GM18909 (cell line): ENCODE measurements around the gene TTLL9.

ENCODE experiments used
- ATAC-seq: cut with Tn5 transposase; IDR thresholded peaks from one replicate; pipeline ENCODE4 v1.9.1; 2021; ENCODE audit warnings: mild to moderate bottlenecking; ENCODE audit not compliant: unreplicated experiment, poor library complexity

The TTLL9 gene

GRCh38 chr20:31836853-31837608 lies 33.4 kb upstream of the TTLL9 start:
- no peak for ATAC-seq

DNA sequence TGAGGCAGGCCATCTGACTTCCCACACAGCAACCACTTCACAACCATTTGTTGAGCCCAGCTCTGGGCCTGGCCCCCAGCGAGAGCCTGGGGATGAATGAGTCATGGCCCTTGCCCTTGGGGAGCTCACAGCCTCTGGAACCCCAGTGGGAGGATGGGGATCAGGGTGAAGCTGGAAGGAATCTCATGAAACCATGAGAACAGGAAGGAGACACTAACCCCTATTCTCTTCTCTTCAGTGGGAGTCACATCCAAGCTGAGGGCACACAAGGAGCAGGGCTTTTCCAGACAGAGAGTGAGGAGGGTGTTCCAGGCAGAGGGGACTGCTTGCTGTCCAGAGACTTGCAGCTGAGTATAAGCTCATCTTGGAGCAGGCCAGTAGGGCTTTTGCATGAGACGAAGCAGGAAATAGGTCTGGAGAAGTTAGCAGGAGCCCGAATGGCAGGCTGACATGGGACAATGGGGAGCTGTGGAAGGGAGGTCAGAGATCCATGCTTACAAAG lies 32.5 kb upstream of the TTLL9 start:
- no peak for ATAC-seq

- ATAC-seq: no peak
Observed at GRCh38 chr20:31838646-31839292, 31.7 kb upstream of the TTLL9 start.

DNA sequence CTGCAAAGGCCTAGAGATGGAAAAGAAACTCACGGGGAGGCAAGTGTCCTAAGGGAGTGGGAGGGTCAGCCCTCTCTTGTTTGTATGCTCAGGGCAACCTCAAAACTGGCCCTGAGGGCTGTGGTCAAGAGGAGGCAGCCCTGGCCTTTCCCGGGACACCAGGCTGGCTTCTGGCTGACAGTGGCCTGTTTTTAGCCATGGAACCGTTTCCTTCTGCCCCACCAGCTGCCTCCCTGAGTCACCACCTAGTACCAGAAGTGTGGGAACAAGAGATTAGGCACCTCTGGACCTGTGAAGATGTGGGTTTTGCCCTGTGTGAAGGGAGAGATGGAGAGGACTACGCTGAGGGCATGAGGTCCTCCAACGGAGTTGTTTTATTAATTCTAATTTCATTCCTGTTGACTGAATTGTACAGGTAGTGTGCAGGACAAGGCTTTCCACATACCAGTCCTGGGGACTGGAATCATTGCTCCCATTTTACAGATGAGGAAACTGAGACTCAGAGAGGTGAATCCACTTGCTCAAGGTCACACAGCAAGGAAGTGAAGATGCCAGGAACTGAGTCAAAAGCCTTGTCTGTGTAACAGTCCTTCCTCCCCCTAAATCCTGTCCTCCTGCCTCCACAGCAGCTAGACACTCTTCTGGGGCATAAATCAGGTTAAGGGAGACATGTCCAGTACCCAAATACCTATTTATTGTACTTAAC lies 30.5 kb upstream of the TTLL9 start:
- ATAC-seq: no peak

DNA sequence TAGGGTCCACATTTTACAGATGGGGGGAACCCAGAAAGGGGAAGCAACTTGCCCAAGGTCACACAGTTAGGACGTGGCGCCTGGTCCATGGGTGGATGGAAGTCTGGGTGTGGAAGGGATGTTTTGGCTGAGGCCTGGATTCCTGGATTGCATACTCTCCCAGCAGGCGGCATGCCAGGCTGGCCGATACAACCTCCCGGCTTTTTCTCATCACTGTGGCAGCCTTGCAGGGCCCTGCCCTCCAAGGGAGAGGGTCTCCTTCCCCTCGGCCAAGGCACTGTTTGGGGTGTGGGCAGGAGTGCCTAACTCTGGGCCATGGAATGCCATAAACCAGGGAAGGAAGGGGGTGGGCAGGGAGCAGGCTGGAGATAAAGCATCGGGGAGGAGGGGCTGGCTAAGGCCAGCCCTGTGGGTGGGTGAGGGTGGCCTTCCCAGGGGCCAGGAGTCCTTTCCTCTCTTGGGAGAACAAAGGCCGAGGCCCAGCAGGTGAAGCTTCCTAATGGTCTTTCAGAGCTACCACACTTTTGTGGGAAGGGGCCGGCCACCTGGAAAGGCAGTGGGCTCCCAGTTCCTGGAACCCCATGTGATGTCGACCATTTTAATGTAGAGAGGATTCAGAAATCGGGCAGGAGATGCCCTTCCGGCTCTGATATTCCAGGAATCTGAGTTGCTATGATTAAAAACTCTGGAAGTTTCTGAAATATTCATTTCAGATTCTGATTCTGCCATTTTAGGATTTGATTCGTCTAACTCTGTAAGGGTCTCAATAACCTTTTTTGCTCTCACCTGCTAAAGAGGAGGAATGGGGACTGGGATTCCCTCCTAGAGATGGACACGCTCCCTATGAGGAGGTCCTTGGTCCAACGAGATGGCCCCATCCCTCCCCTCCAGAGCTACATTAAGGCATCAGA lies 29.3 kb upstream of the TTLL9 start:
- no peak for ATAC-seq

- ATAC-seq: no peak
Observed at GRCh38 chr20:31841928-31842327, 28.5 kb upstream of the TTLL9 start.

DNA sequence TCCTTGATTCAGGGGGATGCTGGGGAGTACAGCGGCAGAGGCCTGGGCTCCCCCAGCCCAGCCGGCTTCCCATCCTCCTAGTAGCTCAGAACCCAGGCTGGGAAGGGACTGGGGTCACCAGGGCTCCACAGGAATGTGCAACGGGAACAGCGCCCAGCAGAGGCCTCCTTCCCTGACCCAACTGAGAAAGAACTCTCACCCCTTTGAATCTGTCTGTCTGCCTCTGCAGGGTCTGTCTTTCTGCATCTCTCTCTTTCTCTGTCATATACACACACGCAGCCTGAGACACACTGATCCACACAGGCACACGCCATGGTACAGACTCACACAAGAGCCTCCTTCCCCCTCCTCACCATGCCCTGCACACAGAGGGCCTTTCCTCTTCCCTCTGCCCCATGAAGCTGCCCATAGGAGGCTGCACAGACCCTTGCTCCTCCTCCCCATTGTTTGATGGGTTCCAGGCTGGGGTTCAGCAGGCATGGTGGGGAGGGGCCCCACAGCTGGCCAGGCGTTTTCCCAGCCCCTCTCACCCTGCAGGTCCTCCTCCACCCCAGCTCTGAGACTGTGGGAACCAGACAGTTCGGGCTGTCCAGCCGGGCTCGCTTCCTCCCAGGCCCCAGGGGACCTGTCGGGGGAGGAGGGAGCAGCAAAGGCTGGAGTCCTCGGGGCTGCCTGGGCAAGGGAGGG lies 27.8 kb upstream of the TTLL9 start:
- no peak for ATAC-seq

DNA sequence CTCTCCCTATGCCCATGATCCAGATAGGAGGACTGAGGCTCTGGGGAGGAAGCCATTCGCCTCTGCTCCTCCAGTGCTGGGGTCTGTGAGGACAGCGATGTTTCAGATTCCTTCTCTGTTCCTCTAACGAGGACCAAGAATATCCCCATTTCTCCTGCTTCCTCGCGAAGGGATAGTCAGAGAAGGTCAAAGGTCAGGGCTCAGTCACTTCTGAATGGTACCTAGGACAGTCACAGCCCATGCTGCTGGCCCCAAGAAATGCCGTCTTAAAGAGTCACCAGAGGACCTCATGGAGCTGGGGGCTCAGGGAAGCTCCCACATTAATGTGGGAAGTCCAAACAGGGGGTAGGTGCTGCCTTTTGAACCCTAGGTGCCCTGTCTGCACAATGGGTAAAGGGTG lies 27.1 kb upstream of the TTLL9 start:
- no peak for ATAC-seq

DNA sequence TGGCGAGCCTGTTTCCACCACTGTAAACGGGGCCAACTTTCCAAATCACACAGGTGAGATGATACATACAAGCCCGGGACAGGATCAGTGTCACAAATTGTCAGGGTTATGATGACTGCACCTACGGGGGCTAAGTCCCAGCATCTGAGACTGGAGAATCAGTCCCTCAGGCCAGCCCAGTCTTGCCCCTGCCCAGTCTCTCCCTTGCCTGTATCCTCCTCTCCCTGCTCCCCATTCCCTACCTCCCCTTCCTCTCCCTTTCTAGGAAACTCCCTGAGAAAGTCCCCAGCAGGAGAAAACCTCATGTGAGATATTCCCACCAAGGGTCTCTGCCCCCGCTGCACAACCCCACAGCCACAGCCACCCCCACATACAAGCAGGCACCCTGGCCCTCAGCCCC lies 26.6 kb upstream of the TTLL9 start:
- ATAC-seq: no peak

GRCh38 chr20:31844737-31845299 lies 25.6 kb upstream of the TTLL9 start:
- ATAC-seq: no peak

DNA sequence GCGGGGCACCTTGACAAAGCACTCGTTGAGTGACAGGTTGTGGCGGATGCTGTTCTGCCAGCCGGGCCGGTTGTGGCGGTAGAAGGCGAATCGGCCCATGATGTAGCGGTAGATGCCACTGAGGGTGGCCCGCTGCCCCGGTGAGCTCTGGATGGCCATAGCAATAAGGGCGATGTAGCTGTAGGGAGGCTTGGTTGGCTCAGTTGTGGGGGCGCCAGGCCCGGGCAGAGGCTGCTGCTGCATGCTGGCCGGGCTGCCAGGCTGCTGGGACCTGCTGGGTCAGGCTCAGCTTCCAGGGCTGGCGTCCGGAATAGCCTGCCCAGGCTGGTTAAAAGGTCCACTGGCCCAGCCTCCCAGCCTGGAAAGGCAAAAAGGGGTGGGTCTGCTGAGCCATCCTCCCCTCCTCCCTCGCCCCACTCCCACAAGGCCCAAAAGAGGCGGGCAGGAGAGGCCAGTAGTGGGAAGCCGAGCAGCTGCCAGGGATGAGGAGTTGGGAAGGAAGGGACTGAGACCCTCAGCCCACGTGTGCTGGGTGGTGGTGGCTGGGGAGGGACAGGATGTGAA lies 25.1 kb upstream of the TTLL9 start, which contains the start of gene FOXS1:
Gene FOXS1 (minus strand): TSS at position 305 of the 564 bp plus-strand sequence. CDS start 62 bp downstream, at position 243.
- no peak for ATAC-seq

DNA sequence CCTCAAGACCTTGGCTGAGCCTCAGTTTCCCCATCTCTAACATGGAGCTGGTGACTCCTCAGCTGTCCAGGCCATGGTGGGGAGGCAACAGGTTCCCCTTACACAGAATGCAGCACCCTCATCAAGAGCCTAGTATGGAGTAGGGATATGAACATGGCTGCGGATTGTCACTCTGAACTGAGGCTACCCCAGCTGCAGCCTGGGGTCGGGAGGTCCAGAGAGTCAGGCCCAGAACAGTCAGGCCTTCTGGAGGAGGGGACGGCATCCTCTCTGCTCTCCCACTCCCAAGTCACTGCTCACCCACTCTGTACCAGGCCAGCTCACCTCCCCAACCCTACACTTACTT lies 23.7 kb upstream of the TTLL9 start:
- ATAC-seq: no peak

GRCh38 chr20:31848088-31848999 lies 22.1 kb upstream of the TTLL9 start:
- ATAC-seq: no peak

- no peak for ATAC-seq
Observed at GRCh38 chr20:31849306-31849930, 21.0 kb upstream of the TTLL9 start.

DNA sequence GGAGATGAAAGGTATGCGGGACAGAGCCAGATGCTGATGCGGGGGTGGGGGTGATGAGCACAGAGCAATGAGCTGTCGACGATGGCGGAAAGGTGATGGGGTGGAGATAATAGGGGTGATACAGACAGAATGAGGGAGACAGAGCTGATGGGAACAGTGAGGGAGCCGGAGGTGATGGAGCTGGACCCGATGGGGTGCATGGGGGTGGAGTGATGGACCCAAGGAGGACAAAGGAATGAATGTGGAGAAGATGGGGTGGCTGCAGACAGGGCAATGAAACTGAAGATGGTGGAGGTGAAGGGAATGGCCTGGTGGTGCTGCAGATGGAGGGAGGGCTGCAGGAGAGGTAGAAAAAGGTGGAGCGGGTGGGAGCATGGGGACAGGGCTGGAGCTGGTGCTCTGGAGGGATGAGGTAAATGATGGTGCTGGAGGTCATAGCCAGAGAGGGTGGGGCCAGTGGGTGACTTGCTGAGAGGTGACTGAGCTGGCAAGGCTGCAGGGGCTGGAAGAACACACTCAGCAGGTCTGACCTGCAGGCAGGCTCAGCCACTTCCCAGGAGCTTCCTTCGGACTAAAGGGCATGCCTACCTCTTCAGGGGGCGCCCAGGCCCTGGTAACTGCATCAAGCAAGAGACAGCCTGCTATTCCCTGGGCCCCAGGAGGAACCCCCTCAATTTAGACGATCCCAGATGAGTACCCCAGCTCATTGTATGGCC lies 19.0 kb upstream of the TTLL9 start:
- ATAC-seq: no peak

- ATAC-seq: no peak
Observed at GRCh38 chr20:31853481-31853880, 17.0 kb upstream of the TTLL9 start.

DNA sequence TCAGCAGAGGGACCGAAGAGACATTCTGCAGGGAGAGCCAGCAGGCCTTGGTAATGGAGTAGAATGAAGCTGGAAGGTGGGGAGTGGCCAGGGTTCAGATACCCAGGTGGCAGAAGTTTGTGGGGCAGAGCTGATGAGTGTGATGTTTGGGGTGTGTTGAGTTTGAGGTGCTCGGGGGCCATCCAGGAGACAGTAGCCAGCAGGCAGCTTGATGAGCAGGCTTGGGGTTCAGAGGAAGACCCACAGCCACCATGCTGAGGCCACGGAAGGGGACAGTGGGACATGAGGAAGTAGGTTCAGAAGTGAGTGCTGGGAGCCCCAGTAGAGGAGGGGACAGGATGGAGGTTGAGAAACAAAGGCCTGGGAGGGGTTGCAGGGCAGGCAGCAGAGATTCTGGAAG lies 13.9 kb upstream of the TTLL9 start:
- ATAC-seq: no peak
